Measurements from ENCODE around the gene FOS.
"Not testable (repeated sequence)": the region's sequence is repeated elsewhere in the genome, so short reads cannot be mapped to it uniquely, and the experiment has no call there.

The FOS gene

GRCh38 chr14:75297411-75298040 is 18.9 kb downstream of the FOS start:
- DNase-seq (ENCODE audit: low spot score): no peak
- in situ Hi-C loops (cut with MboI; ENCODE audit: low pct_unique_long_range_greater_than_20kb, low sequenced_read_pairs, unreplicated experiment): no loop called here
- TF ChIP-seq CTCF (IDR thresholded peaks at IDR 0.05; ENCODE audit: extremely low read depth, insufficient read depth, missing control alignments): no peak

GRCh38 chr14:75298187-75298965 is 19.7 kb downstream of the FOS start:
- in situ Hi-C loops (cut with MboI; ENCODE audit: low pct_unique_long_range_greater_than_20kb, low sequenced_read_pairs, unreplicated experiment): no loop called here
- no peak for TF ChIP-seq CTCF (IDR thresholded peaks at IDR 0.05; ENCODE audit: extremely low read depth, insufficient read depth, missing control alignments)
- DNase-seq (ENCODE audit: low spot score): no peak

- TF ChIP-seq CTCF (IDR thresholded peaks at IDR 0.05; ENCODE audit: extremely low read depth, insufficient read depth, missing control alignments): no peak
- in situ Hi-C loops (cut with MboI; ENCODE audit: low pct_unique_long_range_greater_than_20kb, low sequenced_read_pairs, unreplicated experiment): no loop called here
- DNase-seq (ENCODE audit: low spot score): no peak
Measured at GRCh38 chr14:75299059-75299458, 20.4 kb downstream of the FOS start.

- no peak for DNase-seq (ENCODE audit: low spot score)
- no peak for TF ChIP-seq CTCF (IDR thresholded peaks at IDR 0.05; ENCODE audit: extremely low read depth, insufficient read depth, missing control alignments)
- in situ Hi-C loops (cut with MboI; ENCODE audit: low pct_unique_long_range_greater_than_20kb, low sequenced_read_pairs, unreplicated experiment): no loop called here
Measured at GRCh38 chr14:75299576-75299975, 20.9 kb downstream of the FOS start.

GRCh38 chr14:75301666-75302325 is 23.2 kb downstream of the FOS start:
- DNase-seq (ENCODE audit: low spot score): no peak
- in situ Hi-C loops (cut with MboI; ENCODE audit: low pct_unique_long_range_greater_than_20kb, low sequenced_read_pairs, unreplicated experiment): loop anchor here (5.0 to 10.0 kb wide), 3 partner anchors 169 to 353 kb away; no protein-coding TSS in a partner anchor
- TF ChIP-seq CTCF (IDR thresholded peaks at IDR 0.05; ENCODE audit: extremely low read depth, insufficient read depth, missing control alignments): no peak

GRCh38 chr14:75303381-75303789 is 24.8 kb downstream of the FOS start:
- peak; percentile 84 for TF ChIP-seq CTCF (IDR thresholded peaks at IDR 0.05; ENCODE audit: extremely low read depth, insufficient read depth, missing control alignments)
- peak; percentile 69 for DNase-seq (ENCODE audit: low spot score)
- in situ Hi-C loops (cut with MboI; ENCODE audit: low pct_unique_long_range_greater_than_20kb, low sequenced_read_pairs, unreplicated experiment): loop anchor here (5.0 to 10.0 kb wide), 3 partner anchors 171 to 351 kb away; no protein-coding TSS in a partner anchor

GRCh38 chr14:75306410-75306809 is 27.8 kb downstream of the FOS start:
- in situ Hi-C loops (cut with MboI; ENCODE audit: low pct_unique_long_range_greater_than_20kb, low sequenced_read_pairs, unreplicated experiment): loop anchor here (5.0 to 10.0 kb wide), 3 partner anchors 178 to 348 kb away; no protein-coding TSS in a partner anchor

More at GRCh38 chr14:75306410-75306809, 27.8 kb downstream of the FOS start:
- DNase-seq (ENCODE audit: low spot score): not testable (repeated sequence)

Measured in GM13977 (cell line).